SK-N-SH (cell line): Measurements from ENCODE around the gene TULP4. TPM values are rescaled to one million over a fixed set of nuclear protein-coding genes. Genes with fewer than 3 reads are reported as not detected.
"Not testable (repeated sequence)": the region's sequence is repeated elsewhere in the genome, so short reads cannot be mapped to it uniquely, and the experiment has no call there.

Experiments used
- CTCF ChIA-PET: fragments of 300-600, 350-600 bp; formaldehyde crosslinking; extraction: SDS; loops from one replicate; lab custom pipeline; 2021; lab: Yijun Ruan, JAX
- POLR2A ChIA-PET: fragments of 350-600 bp; sonication (Branson Sonifier 250); formaldehyde crosslinking; extraction: SDS; loops from one replicate; lab custom pipeline; 2020; ENCODE audit warnings: antibody characterized with exemption, inconsistent platforms; lab: Yijun Ruan, JAX
- DNase-seq: peaks from one replicate; pipeline ENCODE4 v3.0.0; 2012
- H2AFZ ChIP-seq: fragments of 200-600 bp; sonication (generic); 2 replicates; pipeline ENCODE4 v1.8.1; 2016; ENCODE audit warnings: antibody characterized with exemption, mild to moderate bottlenecking, low read depth
- H3F3A ChIP-seq: fragments of 200-600 bp; sonication (generic); replicated peaks from 2 replicates; pipeline ENCODE3; 2016; ENCODE audit warnings: antibody characterized with exemption, mild to moderate bottlenecking; ENCODE audit not compliant: insufficient read depth
- H3K27ac ChIP-seq, 2 experiments: fragments of 200-500 bp in 1 of 2; fragments of 200-600 bp in 1 of 2; sonication (Bioruptor generic) in 1 of 2; sonication (generic), shearing (Covaris generic) in 1 of 2; 2 replicates each; pipeline versions ENCODE4 v1.5.1 to v1.6.1; 2014 to 2016; ENCODE audit warnings: low read depth in 2 of 2, inconsistent platforms in 1 of 2, low read length in 1 of 2, mild to moderate bottlenecking in 1 of 2, mixed read lengths in 1 of 2
- H3K27me3 ChIP-seq: fragments of 200-600 bp; sonication (generic), shearing (Covaris generic); 2 replicates; pipeline ENCODE4 v1.6.1; 2016; ENCODE audit warnings: mixed run types; ENCODE audit not compliant: insufficient read depth
- H3K36me3 ChIP-seq, 2 experiments: fragments of 200-500 bp in 1 of 2; fragments of 200-600 bp in 1 of 2; sonication (Bioruptor generic) in 1 of 2; sonication (generic) in 1 of 2; replicated peaks in 1 of 2; 2 replicates each; pipeline versions ENCODE3 to v1.5.1; 2014 to 2016; ENCODE audit warnings: low read length in 1 of 2, mild to moderate bottlenecking in 1 of 2; ENCODE audit not compliant: insufficient read depth in 2 of 2, control insufficient read depth in 1 of 2
- H3K4me1 ChIP-seq, 2 experiments: fragments of 200-500 bp in 1 of 2; fragments of 200-600 bp in 1 of 2; sonication (Bioruptor generic) in 1 of 2; sonication (generic), shearing (Covaris generic) in 1 of 2; 2 replicates each; pipeline versions ENCODE4 v1.5.1 to v1.6.1; 2014 to 2016; ENCODE audit warnings: low read depth in 1 of 2, low read length in 1 of 2, mixed run types in 1 of 2; ENCODE audit not compliant: insufficient read depth in 2 of 2, control insufficient read depth in 1 of 2
- H3K4me2 ChIP-seq: fragments of 200-600 bp; sonication (generic), shearing (Covaris generic); 2 replicates; pipeline ENCODE4 v1.6.1; 2017; ENCODE audit warnings: mixed run types
- H3K4me3 ChIP-seq, 2 experiments: fragments of 200-500 bp in 1 of 2; fragments of 200-600 bp in 1 of 2; sonication (Bioruptor generic) in 1 of 2; sonication (generic), shearing (Covaris generic) in 1 of 2; 2 replicates each; pipeline versions ENCODE4 v1.5.1 to v1.8.1; 2014 to 2016; ENCODE audit warnings: low read depth in 2 of 2, inconsistent platforms in 1 of 2, low read length in 1 of 2, mild to moderate bottlenecking in 1 of 2, mixed read lengths in 1 of 2, moderate library complexity in 1 of 2
- H3K79me2 ChIP-seq: fragments of 200-600 bp; sonication (generic); 2 replicates; pipeline ENCODE4 v1.8.1; 2017; ENCODE audit warnings: mild to moderate bottlenecking; ENCODE audit not compliant: insufficient read depth
- H3K9ac ChIP-seq: fragments of 200-600 bp; sonication (generic); 2 replicates; pipeline ENCODE4 v1.6.1; 2017; ENCODE audit warnings: mixed run types
- H3K9me2 ChIP-seq: fragments of 200-600 bp; sonication (generic); 2 replicates; pipeline ENCODE4 v1.6.1; 2017; ENCODE audit warnings: mixed run types
- H3K9me3 ChIP-seq: fragments of 200-600 bp; sonication (generic); 2 replicates; pipeline ENCODE4 v1.6.1; 2017; ENCODE audit warnings: mixed run types, mild to moderate bottlenecking, moderate library complexity
- H4K20me1 ChIP-seq: fragments of 200-600 bp; sonication (generic); 2 replicates; pipeline ENCODE4 v1.6.1; 2017; ENCODE audit warnings: mild to moderate bottlenecking, mixed run types; ENCODE audit not compliant: insufficient read depth
- CHD2 ChIP-seq: fragments of 150-350 bp; IDR thresholded peaks from 2 replicates; pipeline ENCODE4 v1.6.1; 2018; ENCODE audit warnings: low read length; ENCODE audit not compliant: partially characterized antibody
- EZH2phosphoT487 ChIP-seq: fragments of 200-600 bp; sonication (generic); IDR thresholded peaks from 2 replicates; pipeline ENCODE4 v1.6.1; 2017; ENCODE audit warnings: low read depth, mixed run types, mild to moderate bottlenecking, antibody characterized with exemption, moderate library complexity, borderline replicate concordance
- GATA2 ChIP-seq: sonication (generic); formaldehyde crosslinking; IDR thresholded peaks from 2 replicates; pipeline ENCODE4 v1.5.0; 2020; ENCODE audit warnings: mild to moderate bottlenecking, missing genetic modification reagents
- JUND ChIP-seq: IDR thresholded peaks from 2 replicates; pipeline ENCODE4 v1.4.0; 2012
- MEF2A ChIP-seq: IDR thresholded peaks from 2 replicates; pipeline ENCODE4 v1.4.0; 2012; ENCODE audit warnings: low read depth, borderline replicate concordance
- NRF1 ChIP-seq: IDR thresholded peaks from 2 replicates; pipeline ENCODE4 v1.6.1; 2012; ENCODE audit warnings: low read depth, mild to moderate bottlenecking, low read length
- POLR2AphosphoS5 ChIP-seq: IDR thresholded peaks from 2 replicates; pipeline ENCODE4 v1.6.1; 2012; ENCODE audit warnings: low read depth, low read length
- RAD21 ChIP-seq: IDR thresholded peaks from 2 replicates; pipeline ENCODE4 v1.6.1; 2012; ENCODE audit warnings: mild to moderate bottlenecking, low read length
- RCOR1 ChIP-seq: fragments of 150-350 bp; IDR thresholded peaks from 2 replicates; pipeline ENCODE4 v1.6.1; 2017; ENCODE audit warnings: antibody characterized with exemption, low read length
- REST ChIP-seq: IDR thresholded peaks from 2 replicates; pipeline ENCODE4 v1.6.1; 2012; ENCODE audit warnings: mild to moderate bottlenecking, low read depth, low read length, moderate library complexity
- RFX5 ChIP-seq: IDR thresholded peaks from 2 replicates; pipeline ENCODE4 v1.6.1; 2012; ENCODE audit warnings: mild to moderate bottlenecking, improper control_type of control experiment, low read length
- RXRA ChIP-seq: IDR thresholded peaks from 2 replicates; pipeline ENCODE4 v1.4.0; 2012; ENCODE audit warnings: low read depth, mild to moderate bottlenecking, borderline replicate concordance
- SIN3A ChIP-seq: IDR thresholded peaks from 2 replicates; pipeline ENCODE4 v1.6.1; 2012; ENCODE audit warnings: low read depth, mild to moderate bottlenecking, low read length, moderate library complexity, borderline replicate concordance
- TAF1 ChIP-seq: IDR thresholded peaks from 2 replicates; pipeline ENCODE4 v1.6.1; 2012; ENCODE audit warnings: low read depth, mild to moderate bottlenecking, low read length, moderate library complexity, borderline replicate concordance
- TEAD4 ChIP-seq: IDR thresholded peaks from 2 replicates; pipeline ENCODE4 v1.4.0; 2012; ENCODE audit warnings: mild to moderate bottlenecking, borderline replicate concordance; ENCODE audit not compliant: insufficient read depth
- USF1 ChIP-seq: IDR thresholded peaks from 2 replicates; pipeline ENCODE4 v1.4.0; 2012; ENCODE audit warnings: low read depth, borderline replicate concordance
- ZBTB33 ChIP-seq: IDR thresholded peaks from 2 replicates; pipeline ENCODE4 v1.4.0; 2012; ENCODE audit warnings: low read depth, borderline replicate concordance
- WGBS: methylation state at CpG from one replicate; pipeline ENCODE4 v1.1.6; 2017; ENCODE audit warnings: low lambda C conversion rate; 5-methylcytosine and 5-hydroxymethylcytosine counted together
- polyA plus RNA-seq, 3 experiments: library from polyadenylated mRNA; depleted of rRNA; stranded (reverse); fragments of >200 nt; gene quantifications; 2 replicates each; pipeline ENCODE4 v1.2.3, GENCODE V29; 2012

TULP4 gene
- polyA plus RNA-seq, 1 of the 3 experiments (the other 2 are of a cell fraction): 5.9 TPM

DNA sequence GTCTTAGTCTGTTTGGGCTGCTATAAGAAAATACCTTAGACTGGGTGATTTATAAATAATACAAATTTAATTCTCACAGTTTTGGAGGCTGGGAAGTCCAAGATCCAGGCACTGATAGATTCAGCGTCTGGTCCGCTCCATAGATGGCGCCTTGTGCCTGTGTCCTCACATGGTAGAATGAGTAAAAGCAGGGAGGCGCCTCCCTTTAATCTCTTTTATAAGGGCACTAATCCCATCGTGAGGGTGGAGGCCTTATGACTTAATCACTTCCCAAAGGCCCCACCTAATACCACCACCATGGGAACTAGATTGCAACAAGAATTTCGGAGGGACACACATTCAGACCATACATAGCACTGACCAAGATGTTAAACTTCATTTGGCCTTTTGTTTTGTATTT is 156.4 kb downstream of the TULP4 start:
- no peak overlapping the region for H2AFZ ChIP-seq
- no peaks in the 10 kb centered on the region for H3K9me3 ChIP-seq
- no peak for DNase-seq
- ChIA-PET CTCF (no interaction called here), POLR2A (no interaction called here)
- H3K79me2 ChIP-seq: no peaks in the 10 kb centered on the region
- no peaks in the 10 kb centered on the region for H4K20me1 ChIP-seq
- H3K36me3 ChIP-seq: peaks cover 25 to 41% of the 10 kb centered on the region in 2 experiments
- H3F3A ChIP-seq: no peaks in the 10 kb centered on the region
- no peak for TF ChIP-seq POLR2AphosphoS5
- no peak overlapping the region for H3K4me2 ChIP-seq
- H3K9me2 ChIP-seq: no peaks in the 10 kb centered on the region
- 90% methylated on average over 6 of the region's 6 CpGs for WGBS
- H3K4me1 ChIP-seq: peaks cover 0 to 4% of the 10 kb centered on the region in 2 experiments; a peak in 3 of 4 replicates
- H3K9ac ChIP-seq: no peak overlapping the region
- H3K27me3 ChIP-seq: no peaks in the 10 kb centered on the region
- H3K27ac ChIP-seq: no peak overlapping the region
- H3K4me3 ChIP-seq: no peak overlapping the region

DNA sequence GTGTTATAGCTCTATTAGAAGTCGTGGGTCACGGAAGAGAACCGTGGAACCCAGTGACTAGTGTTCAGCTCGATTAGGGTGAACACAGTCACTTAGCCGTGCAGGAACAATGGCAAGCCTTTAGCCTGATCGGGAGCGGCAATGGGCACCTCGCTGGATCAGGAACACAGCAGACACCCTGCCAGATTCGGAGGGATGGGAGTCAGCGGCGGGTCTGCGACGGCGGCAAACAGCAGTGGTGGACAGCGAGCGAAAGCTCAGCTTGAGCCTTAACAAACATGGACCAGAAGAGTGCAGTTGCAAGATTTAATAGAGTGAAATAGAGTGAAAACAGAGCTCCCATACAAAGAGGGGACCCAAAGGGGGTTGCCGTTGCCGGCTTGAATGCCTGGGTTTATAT is 157.8 kb downstream of the TULP4 start:
- H3K9me3 ChIP-seq, H3K4me2 ChIP-seq, H3K27ac ChIP-seq, H3K4me1 ChIP-seq, POLR2A ChIA-PET, DNase-seq, H2AFZ ChIP-seq, H3K9me2 ChIP-seq, H4K20me1 ChIP-seq, H3K9ac ChIP-seq, H3K27me3 ChIP-seq, H3K79me2 ChIP-seq, H3F3A ChIP-seq, H3K4me3 ChIP-seq: not testable (repeated sequence)
- CTCF ChIA-PET: interaction anchor here (0.7 kb wide), 1 partner anchor 30 kb away, joined by 3 read pairs; no protein-coding TSS in a partner anchor
- H3K36me3 ChIP-seq: peaks cover 16 to 28% of the 10 kb centered on the region in 2 experiments
- 97% methylated on average over 18 of the region's 18 CpGs for WGBS

GRCh38 chr6:158471339-158471738 is 159.1 kb downstream of the TULP4 start:
- Histone ChIP-seq H3K9me3 (no peaks in the 10 kb centered on the region), H3K36me3 (peaks cover 11 to 18% of the 10 kb centered on the region in 2 experiments), H3K4me1 (peaks cover 12 to 22% of the 10 kb centered on the region in 2 experiments), H3K4me2 (no peak overlapping the region), H3K79me2 (no peaks in the 10 kb centered on the region), H2AFZ (no peak overlapping the region), H3K9me2 (no peaks in the 10 kb centered on the region), H3K4me3 (no peak overlapping the region), H3K9ac (no peak overlapping the region), H4K20me1 (no peaks in the 10 kb centered on the region), H3K27me3 (no peaks in the 10 kb centered on the region), H3K27ac (no peak overlapping the region), H3F3A (no peaks in the 10 kb centered on the region)
- CTCF ChIA-PET: interaction anchor here (1.4 kb wide), 1 partner anchor 11 kb away, joined by 5 read pairs; no protein-coding TSS in a partner anchor
- DNase-seq: no peak
- WGBS: 98% methylated on average over 3 of the region's 3 CpGs
- POLR2A ChIA-PET: no interaction called here
- no peak for TF ChIP-seq NRF1
- no peak for TF ChIP-seq RFX5
- no peak for TF ChIP-seq EZH2phosphoT487
- TF ChIP-seq RXRA: no peak
- no peak for TF ChIP-seq GATA2 (CRISPR knock-in tag)
- no peak for TF ChIP-seq RCOR1
- no peak for TF ChIP-seq POLR2AphosphoS5
- TF ChIP-seq JUND: no peak
- TF ChIP-seq TEAD4: no peak
- no peak for TF ChIP-seq ZBTB33
- no peak for TF ChIP-seq MEF2A
- TF ChIP-seq RAD21: no peak
- no peak for TF ChIP-seq SIN3A
- TF ChIP-seq CHD2: no peak
- no peak for TF ChIP-seq REST
- no peak for TF ChIP-seq USF1
- no peak for TF ChIP-seq TAF1
